Measurements from ENCODE around the gene DOK5.

- TF ChIP-seq CTCF (conservative IDR thresholded peaks at IDR 0.05) (no peak), ZFX (IDR thresholded peaks at IDR 0.05) (no peak)
These were observed 24.2 kb upstream of the DOK5 start for GRCh38 chr20:54451171-54451570.
